ENCODE measurements around the gene GCKR.

The GCKR gene

DNA sequence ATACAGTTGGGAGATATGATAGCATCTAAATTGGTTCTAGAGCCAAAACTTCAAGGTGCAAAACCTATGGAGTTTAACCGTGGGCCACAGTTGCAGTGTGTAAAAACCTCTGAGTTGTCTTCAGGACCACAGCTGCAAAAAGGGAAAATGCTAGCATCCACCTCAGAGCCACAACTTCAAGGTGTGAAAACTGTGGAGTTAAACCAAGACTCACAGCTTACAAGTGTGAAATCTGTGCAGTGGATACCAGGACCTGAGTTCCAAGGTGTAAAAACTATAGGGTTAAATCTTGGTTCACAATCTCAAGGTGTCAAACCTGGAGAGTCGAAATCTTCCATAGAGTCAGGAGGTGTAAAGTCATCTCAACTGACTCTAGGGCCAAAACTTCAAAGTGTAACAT, 75.8 kb downstream of the GCKR start:
- no peak for DNase-seq (ENCODE audit: low spot score)

DNA sequence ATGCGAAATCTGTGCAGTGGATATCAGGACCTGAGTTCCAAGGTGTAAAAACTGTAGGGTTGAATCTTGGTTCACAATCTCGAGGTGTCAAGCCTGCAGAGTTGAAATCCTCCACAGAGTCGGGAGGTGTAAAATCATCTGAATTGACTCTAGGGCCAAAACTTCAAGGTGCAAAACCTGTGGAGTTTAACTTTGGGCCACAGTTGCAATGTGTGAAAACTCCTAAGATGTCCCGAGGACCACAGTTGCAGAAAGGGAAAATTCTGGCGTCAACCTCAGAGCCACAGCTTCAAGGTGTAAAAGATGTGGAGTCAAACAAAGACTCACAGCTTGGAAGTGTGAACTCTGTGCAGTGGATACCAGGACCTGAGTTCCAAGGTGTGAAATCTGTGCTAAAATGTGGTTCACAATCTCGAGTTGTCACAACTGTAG, 76.4 kb downstream of the GCKR start:
- DNase-seq (ENCODE audit: low spot score) = no peak
